ENCODE measurements around the gene BCL2L2.

The BCL2L2 gene

DNA sequence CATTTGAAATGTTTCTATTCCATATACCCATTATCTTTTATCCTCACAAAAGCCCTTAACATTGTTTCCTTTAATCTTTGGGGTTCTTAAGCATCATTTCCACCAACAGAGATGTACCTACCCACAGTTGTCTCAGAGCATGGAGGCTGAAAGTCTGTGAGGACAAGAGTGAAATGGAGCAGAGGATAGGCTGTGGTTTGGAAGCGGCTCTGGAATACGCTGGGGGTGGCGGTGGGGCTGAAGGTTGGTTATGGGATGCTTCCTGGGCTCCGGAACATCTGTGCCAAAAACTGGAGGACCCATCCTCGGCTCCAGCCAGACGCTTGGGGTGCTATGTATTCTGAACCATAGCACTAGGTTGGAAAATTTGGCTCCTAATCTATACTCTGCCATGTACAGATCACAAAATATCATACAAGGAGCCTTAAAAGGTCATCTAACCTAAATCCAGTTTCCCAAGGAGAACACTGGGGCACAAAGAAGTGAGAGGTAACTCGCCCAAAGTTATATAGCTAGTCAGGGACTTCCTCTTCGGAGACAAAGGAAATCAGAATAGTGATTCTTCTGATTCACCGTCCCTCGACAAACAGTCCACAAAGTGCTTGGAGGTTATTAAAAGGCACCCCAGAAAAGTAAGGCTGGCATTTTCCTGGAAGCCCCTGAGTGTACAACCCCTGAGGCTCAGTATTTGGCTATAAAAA, 6.5 kb upstream of the BCL2L2 start:
- DNase-seq (ENCODE audit: low read depth): no peak

- DNase-seq (ENCODE audit: low read depth): no peak
Observed at GRCh38 chr14:23300687-23301223, 5.9 kb upstream of the BCL2L2 start.

DNA sequence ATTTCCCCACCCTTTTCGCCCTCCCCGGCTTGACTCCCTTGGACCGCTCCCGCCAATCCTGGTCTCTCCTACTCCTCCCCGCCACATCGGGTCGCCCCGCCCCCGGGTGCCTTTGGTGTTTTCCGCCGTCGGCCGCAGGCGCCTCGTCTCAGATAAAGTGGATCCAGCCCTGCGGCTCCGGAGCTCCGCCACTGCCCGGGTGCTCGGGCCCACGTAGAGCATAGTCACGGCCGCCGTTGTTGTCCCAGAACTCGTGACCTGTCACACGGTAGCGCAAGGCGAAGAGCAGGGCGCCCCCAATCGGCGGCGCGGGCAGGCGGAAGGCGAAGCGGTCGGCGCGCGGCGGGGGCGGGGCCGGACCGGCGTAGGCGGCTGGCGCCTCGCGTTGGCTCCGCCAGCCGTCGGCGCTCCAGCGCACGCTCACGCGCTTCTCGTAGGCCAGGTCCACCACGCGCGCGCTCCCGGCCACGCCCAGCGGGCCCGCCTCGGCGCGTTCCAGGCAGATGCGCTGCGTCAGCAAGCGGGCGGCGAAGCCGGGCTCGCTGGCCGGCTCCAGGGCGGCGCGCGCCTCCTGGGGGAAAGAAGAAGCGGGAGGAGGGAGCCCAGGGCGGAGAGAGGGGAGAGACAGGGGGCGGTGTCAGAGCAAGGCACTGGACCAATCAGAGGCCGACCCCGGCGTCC, 5.2 kb upstream of the BCL2L2 start:
- peak; percentile 89 for DNase-seq (ENCODE audit: low read depth)

GRCh38 chr14:23301969-23302289, 4.7 kb upstream of the BCL2L2 start:
- no peak for DNase-seq (ENCODE audit: low read depth)

- peak; percentile 84 for DNase-seq (ENCODE audit: low read depth)
Observed at GRCh38 chr14:23302290-23303225, 4.1 kb upstream of the BCL2L2 start, which contains the start of gene PPP1R3E. PPP1R3E (minus strand) TSS chr14:23302859; CDS start chr14:23302576, 283 bp downstream.

- no peak for DNase-seq (ENCODE audit: low read depth)
Observed at GRCh38 chr14:23307146-23307530, 505 bp downstream of the BCL2L2 start.

DNA sequence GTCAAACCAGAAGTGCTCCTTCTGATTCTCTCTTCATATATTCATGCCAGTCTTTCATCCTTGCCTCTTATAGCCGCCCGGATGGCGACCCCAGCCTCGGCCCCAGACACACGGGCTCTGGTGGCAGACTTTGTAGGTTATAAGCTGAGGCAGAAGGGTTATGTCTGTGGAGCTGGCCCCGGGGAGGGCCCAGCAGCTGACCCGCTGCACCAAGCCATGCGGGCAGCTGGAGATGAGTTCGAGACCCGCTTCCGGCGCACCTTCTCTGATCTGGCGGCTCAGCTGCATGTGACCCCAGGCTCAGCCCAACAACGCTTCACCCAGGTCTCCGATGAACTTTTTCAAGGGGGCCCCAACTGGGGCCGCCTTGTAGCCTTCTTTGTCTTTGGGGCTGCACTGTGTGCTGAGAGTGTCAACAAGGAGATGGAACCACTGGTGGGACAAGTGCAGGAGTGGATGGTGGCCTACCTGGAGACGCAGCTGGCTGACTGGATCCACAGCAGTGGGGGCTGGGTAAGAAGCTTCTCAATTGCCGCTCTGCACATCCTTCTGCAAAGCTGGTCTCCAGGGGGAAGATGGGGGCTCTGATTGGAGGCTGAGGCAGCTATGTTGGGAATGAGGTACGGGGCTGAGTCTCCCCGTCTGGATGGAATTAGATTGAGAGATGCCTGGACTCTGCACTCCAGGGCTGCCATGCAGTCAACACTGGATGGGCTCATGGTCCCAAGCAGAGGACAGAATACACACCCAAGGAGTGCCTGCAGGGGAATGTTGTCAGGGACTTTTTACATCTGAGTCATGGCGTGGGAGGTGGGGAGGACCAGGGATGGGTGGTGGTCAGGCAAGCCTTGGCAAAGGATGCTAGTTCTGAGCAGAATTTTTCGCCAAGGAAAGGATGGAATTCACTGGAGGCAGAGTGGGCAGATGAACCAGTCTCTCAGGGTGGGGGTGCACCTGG, 1.3 kb downstream of the BCL2L2 start:
- no peak for DNase-seq (ENCODE audit: low read depth)

- no peak for DNase-seq (ENCODE audit: low read depth)
Observed at GRCh38 chr14:23308721-23309445, 2.2 kb downstream of the BCL2L2 start.

- no peak for DNase-seq (ENCODE audit: low read depth)
Observed at GRCh38 chr14:23310546-23310945, 3.9 kb downstream of the BCL2L2 start.

GRCh38 chr14:23316300-23316699, 9.7 kb downstream of the BCL2L2 start:
- no peak for DNase-seq (ENCODE audit: low read depth)

DNA sequence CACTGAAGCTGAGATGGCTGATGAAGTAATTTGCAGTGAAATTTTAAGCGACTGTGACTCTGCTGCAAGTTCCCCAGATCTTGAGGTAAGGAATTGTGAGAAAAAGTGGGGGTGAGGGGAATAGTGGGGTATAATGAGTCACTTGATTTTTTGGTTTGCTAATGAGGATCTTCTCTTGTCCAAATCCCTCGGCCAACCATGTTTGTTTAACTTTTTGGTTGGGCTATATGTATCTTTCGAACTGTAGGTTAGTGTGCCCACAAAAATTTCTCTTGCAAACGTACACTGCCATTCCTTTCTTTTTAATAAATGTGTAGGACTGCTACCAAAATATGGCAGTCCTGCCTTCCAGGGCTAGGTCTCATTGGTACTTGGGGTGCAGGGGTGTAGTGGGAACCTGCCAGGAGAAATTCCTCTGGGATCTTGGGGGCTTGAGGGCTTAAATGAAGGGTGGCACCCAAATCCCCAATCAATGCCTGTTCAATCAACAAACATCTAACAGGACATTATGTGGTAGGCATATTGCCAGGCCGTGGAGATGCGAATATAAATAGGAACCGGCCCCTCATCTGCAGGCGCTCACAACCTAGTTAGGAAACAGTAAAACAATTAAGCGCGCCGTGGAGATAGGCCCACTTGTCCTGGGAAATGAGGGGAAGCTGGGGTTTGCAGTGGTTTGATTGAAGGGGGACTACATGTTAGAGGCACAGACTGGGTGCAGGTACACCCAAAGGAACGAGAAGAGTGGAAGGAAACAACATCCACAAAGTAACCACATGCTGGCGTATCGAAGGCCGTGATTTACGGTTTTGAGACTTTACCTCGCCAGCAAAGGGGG, 13.3 kb downstream of the BCL2L2 start:
- no peak for DNase-seq (ENCODE audit: low read depth)

GRCh38 chr14:23320584-23321571, 14.2 kb downstream of the BCL2L2 start, which contains the start of gene PABPN1:
PABPN1 (plus strand) TSS chr14:23321457; CDS start chr14:23321470, 13 bp downstream.
- peak; percentile 96 for DNase-seq (ENCODE audit: low read depth)

DNA sequence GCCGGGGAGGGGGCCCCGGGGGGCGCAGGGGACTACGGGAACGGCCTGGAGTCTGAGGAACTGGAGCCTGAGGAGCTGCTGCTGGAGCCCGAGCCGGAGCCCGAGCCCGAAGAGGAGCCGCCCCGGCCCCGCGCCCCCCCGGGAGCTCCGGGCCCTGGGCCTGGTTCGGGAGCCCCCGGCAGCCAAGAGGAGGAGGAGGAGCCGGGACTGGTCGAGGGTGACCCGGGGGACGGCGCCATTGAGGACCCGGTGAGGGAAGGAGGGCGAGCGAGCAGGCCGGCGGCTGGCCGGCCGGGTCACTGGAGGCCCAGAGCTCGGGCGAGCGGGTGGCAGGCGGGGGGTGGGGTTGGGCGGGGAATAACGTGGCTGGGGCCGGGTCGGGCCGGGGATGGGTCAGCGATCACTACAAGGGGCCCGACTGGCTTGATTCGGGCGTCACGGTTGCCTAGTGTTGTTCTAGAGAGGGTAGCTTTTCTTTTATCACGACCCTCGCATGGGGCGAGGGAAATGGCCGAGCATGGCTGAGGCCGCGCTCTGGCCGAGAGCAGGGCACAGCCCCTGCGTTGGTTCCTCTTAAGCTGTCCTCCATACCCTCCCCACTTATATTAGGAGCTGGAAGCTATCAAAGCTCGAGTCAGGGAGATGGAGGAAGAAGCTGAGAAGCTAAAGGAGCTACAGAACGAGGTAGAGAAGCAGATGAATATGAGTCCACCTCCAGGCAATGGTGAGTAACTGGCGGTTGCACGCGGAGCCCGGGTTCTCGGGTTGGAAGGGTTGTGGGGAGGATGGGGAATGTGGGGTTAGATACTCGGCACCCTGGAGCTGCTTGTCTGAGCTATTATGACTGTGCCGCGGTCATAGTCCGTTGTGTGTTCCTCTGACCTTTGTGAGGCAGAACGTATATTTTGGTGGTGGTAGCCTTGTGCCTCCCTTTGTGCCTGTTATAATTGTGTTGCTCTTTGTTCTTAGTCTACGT, 15.2 kb downstream of the BCL2L2 start:
- DNase-seq (ENCODE audit: low read depth): no peak

- no peak for DNase-seq (ENCODE audit: low read depth)
Observed at GRCh38 chr14:23322568-23323517, 16.2 kb downstream of the BCL2L2 start.

DNA sequence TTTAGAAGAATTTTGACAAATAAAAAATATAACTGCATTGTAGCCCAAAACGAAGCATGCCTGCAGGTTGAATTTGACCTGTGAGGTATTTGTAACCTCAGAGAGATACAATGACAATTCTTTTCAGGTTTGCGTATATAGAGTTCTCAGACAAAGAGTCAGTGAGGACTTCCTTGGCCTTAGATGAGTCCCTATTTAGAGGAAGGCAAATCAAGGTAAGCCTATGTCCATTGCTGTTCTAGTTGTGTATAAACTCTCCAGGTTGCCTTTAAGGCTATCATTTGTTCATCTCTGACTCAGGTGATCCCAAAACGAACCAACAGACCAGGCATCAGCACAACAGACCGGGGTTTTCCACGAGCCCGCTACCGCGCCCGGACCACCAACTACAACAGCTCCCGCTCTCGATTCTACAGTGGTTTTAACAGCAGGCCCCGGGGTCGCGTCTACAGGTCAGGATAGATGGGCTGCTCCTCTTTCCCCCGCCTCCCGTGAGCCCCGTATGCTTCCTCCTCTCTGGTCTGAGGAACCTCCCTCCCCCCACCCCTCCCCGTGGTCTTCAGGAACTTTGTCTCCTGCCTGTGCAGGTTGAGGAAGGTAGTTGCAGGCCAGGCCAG, 17.3 kb downstream of the BCL2L2 start:
- DNase-seq (ENCODE audit: low read depth): no peak

All from CMK (cell line).